ENCODE results near the gene TENM4. TPM values are rescaled to one million over a fixed set of nuclear protein-coding genes. Genes with fewer than 3 reads are reported as not detected.

The TENM4 gene
- total RNA-seq, 2 donors from 2014 or later, result 2.6 to 6.8 TPM

- no peaks in the 10 kb centered on the region for H3K36me3 ChIP-seq
- H3K4me3 ChIP-seq, result no peak overlapping the region
- no peak overlapping the region for H3K27ac ChIP-seq
- no peaks in the 10 kb centered on the region for H3K4me1 ChIP-seq (replicated peaks)
- TF ChIP-seq POLR2AphosphoS5 (IDR thresholded peaks at IDR 0.05) (no peak), POLR2A (IDR thresholded peaks at IDR 0.05) (no peak), CTCF (IDR thresholded peaks at IDR 0.05) (no peak)
- no peak for DNase-seq (ENCODE audit: low spot score)
- WGBS, result 91% methylated on average over 4 of the region's 4 CpGs
- no peaks in the 10 kb centered on the region for H3K27me3 ChIP-seq (replicated peaks; ENCODE audit: insufficient read depth)
- H3K9me3 ChIP-seq, result no peaks in the 10 kb centered on the region
- intact Hi-C loops (cut with DNase I), result no loop called here
Observed at GRCh38 chr11:79139900-79140299, 300.9 kb downstream of the TENM4 start.

- H3K27me3 ChIP-seq (replicated peaks; ENCODE audit: insufficient read depth), result no peaks in the 10 kb centered on the region
- 91% methylated on average over 4 of the region's 4 CpGs for WGBS
- no peak for DNase-seq (ENCODE audit: low spot score)
- no peaks in the 10 kb centered on the region for H3K4me1 ChIP-seq (replicated peaks)
- intact Hi-C loops (cut with DNase I), result no loop called here
- H3K4me3 ChIP-seq, result no peak overlapping the region
- H3K9me3 ChIP-seq, result no peaks in the 10 kb centered on the region
- TF ChIP-seq POLR2A (IDR thresholded peaks at IDR 0.05) (no peak), CTCF (IDR thresholded peaks at IDR 0.05) (no peak), POLR2AphosphoS5 (IDR thresholded peaks at IDR 0.05) (no peak)
- no peak overlapping the region for H3K27ac ChIP-seq
- no peaks in the 10 kb centered on the region for H3K36me3 ChIP-seq
Observed at GRCh38 chr11:79129702-79130101, 311.1 kb downstream of the TENM4 start.

- H3K27me3 ChIP-seq (replicated peaks; ENCODE audit: insufficient read depth), result no peaks in the 10 kb centered on the region
- TF ChIP-seq CTCF (IDR thresholded peaks at IDR 0.05) (no peak), POLR2A (IDR thresholded peaks at IDR 0.05) (no peak), POLR2AphosphoS5 (IDR thresholded peaks at IDR 0.05) (no peak)
- no peak for DNase-seq (ENCODE audit: low spot score)
Observed at GRCh38 chr11:79128291-79128690, 312.5 kb downstream of the TENM4 start.

GRCh38 chr11:79122759-79123158, 318.1 kb downstream of the TENM4 start:
- DNase-seq (ENCODE audit: low spot score), result no peak
- no peak for TF ChIP-seq POLR2AphosphoS5 (IDR thresholded peaks at IDR 0.05)
- TF ChIP-seq POLR2A (IDR thresholded peaks at IDR 0.05), result no peak
- no peak for TF ChIP-seq CTCF (IDR thresholded peaks at IDR 0.05)
- no peak overlapping the region for H3K27ac ChIP-seq
- intact Hi-C loops (cut with DNase I), result no loop called here
- H3K4me3 ChIP-seq, result no peak overlapping the region
- H3K9me3 ChIP-seq, result no peaks in the 10 kb centered on the region
- WGBS, result 43% methylated on average over 3 of the region's 3 CpGs
- no peaks in the 10 kb centered on the region for H3K4me1 ChIP-seq (replicated peaks)
- H3K27me3 ChIP-seq (replicated peaks; ENCODE audit: insufficient read depth), result no peaks in the 10 kb centered on the region
- H3K36me3 ChIP-seq, result no peaks in the 10 kb centered on the region

More at GRCh38 chr11:79128291-79128690, 312.5 kb downstream of the TENM4 start:
- H3K9me3 ChIP-seq, result no peaks in the 10 kb centered on the region
- WGBS, result 82% methylated on average over 3 of the region's 3 CpGs
- H3K36me3 ChIP-seq, result no peaks in the 10 kb centered on the region
- no peak overlapping the region for H3K4me3 ChIP-seq
- H3K27ac ChIP-seq, result no peak overlapping the region
- H3K4me1 ChIP-seq (replicated peaks), result no peaks in the 10 kb centered on the region
- intact Hi-C loops (cut with DNase I), result no loop called here

- intact Hi-C loops (cut with DNase I), result no loop called here
- no peak overlapping the region for H3K27ac ChIP-seq
- 61% methylated on average over 4 of the region's 4 CpGs for WGBS
- no peaks in the 10 kb centered on the region for H3K4me1 ChIP-seq (replicated peaks)
- H3K4me3 ChIP-seq, result no peak overlapping the region
- no peaks in the 10 kb centered on the region for H3K9me3 ChIP-seq
- no peaks in the 10 kb centered on the region for H3K36me3 ChIP-seq
- H3K27me3 ChIP-seq (replicated peaks; ENCODE audit: insufficient read depth), result no peaks in the 10 kb centered on the region
- no peak for DNase-seq (ENCODE audit: low spot score)
- no peak for TF ChIP-seq CTCF (IDR thresholded peaks at IDR 0.05)
- no peak for TF ChIP-seq POLR2AphosphoS5 (IDR thresholded peaks at IDR 0.05)
- no peak for TF ChIP-seq POLR2A (IDR thresholded peaks at IDR 0.05)
Observed at GRCh38 chr11:79121351-79121750, 319.5 kb downstream of the TENM4 start.
